NOMO-1 treated with dmso at 0.1 percent for 144 hours (cell line): ENCODE data around the gene DKKL1.
"Not testable (repeated sequence)": the region's sequence is repeated elsewhere in the genome, so short reads cannot be mapped to it uniquely, and the experiment has no call there.

ENCODE experiments used
- DNase-seq: peaks from one replicate; lab custom pipeline; 2025; ENCODE audit not compliant: unreplicated experiment; lab: John Stamatoyannopoulos, UW

DKKL1 gene

GRCh38 chr19:49363268-49364082 is at the start of gene DKKL1:
Gene DKKL1, plus strand, starts transcription at chr19:49363877. Its CDS starts 122 bp downstream, at chr19:49363999.
- peak; percentile 90 for DNase-seq

GRCh38 chr19:49315111-49315510 is 48.6 kb upstream of the DKKL1 start:
- no peak for DNase-seq

- no peak for DNase-seq
Measured at GRCh38 chr19:49316284-49316683, 47.4 kb upstream of the DKKL1 start.

- DNase-seq: no peak
Measured at GRCh38 chr19:49318296-49318695, 45.4 kb upstream of the DKKL1 start.

GRCh38 chr19:49324801-49325576 is 38.7 kb upstream of the DKKL1 start, which contains the start of gene SLC6A16:
Gene SLC6A16, minus strand, starts transcription at chr19:49325191. Its CDS starts 13,844 bp downstream, at chr19:49311347.
- no peak for DNase-seq

GRCh38 chr19:49325756-49326155 is 37.9 kb upstream of the DKKL1 start:
- not testable (repeated sequence) for DNase-seq

- no peak for DNase-seq
Measured at GRCh38 chr19:49326165-49326704, 37.4 kb upstream of the DKKL1 start.

GRCh38 chr19:49327878-49328544 is 35.7 kb upstream of the DKKL1 start:
- DNase-seq: no peak

- DNase-seq: no peak
Measured at GRCh38 chr19:49328741-49329140, 34.9 kb upstream of the DKKL1 start.

- not testable (repeated sequence) for DNase-seq
Measured at GRCh38 chr19:49331187-49331586, 32.5 kb upstream of the DKKL1 start.

- peak; percentile 70 for DNase-seq
Measured at GRCh38 chr19:49331616-49332055, 32.0 kb upstream of the DKKL1 start.

GRCh38 chr19:49332691-49333417 is 30.8 kb upstream of the DKKL1 start:
- DNase-seq: not testable (repeated sequence)

GRCh38 chr19:49333418-49333805 is 30.3 kb upstream of the DKKL1 start:
- DNase-seq: peak; percentile 56

GRCh38 chr19:49333811-49334288 is 29.8 kb upstream of the DKKL1 start:
- DNase-seq: peak; percentile 83

GRCh38 chr19:49335071-49335783 is 28.4 kb upstream of the DKKL1 start, which contains the start of gene CD37:
Gene CD37, plus strand, starts transcription at chr19:49335406. Its CDS starts 135 bp downstream, at chr19:49335541.
- peak; percentile 60 for DNase-seq

GRCh38 chr19:49335784-49336481 is 27.7 kb upstream of the DKKL1 start:
- DNase-seq: no peak

GRCh38 chr19:49336482-49337266 is 27.0 kb upstream of the DKKL1 start:
- DNase-seq: no peak
